ENCODE data around the gene FES.

- no peak for TF ChIP-seq CTCF (IDR thresholded peaks at IDR 0.05)
- no peak for TF ChIP-seq POLR2A (IDR thresholded peaks at IDR 0.05)
These were observed 49.7 kb upstream of the FES start for GRCh38 chr15:90834626-90835025.

Data from Peyer's patch (tissue), 4 donors.